H1 (cell line): ENCODE measurements around the gene MTTP. TPM values are rescaled to one million over a fixed set of nuclear protein-coding genes. Genes with fewer than 3 reads are reported as not detected.

Experiments
- CTCF ChIA-PET: fragments of 300-600 bp; sonication (Branson Sonifier 250); formaldehyde crosslinking; loops from one replicate; lab custom pipeline; 2021; ENCODE audit not compliant: partially characterized antibody; lab: Charles Lee
- POLR2A ChIA-PET: fragments of 300-600 bp; sonication (Branson Sonifier 250); formaldehyde crosslinking; loops from one replicate; lab custom pipeline; 2021; ENCODE audit warnings: inconsistent platforms; ENCODE audit not compliant: partially characterized antibody; lab: Charles Lee
- DNase-seq, 2 experiments: peaks; one replicate each; pipeline versions ENCODE4 v3.0.0 to v3.0.0-alpha.2; 2010 to 2022; ENCODE audit warnings: low spot score in 2 of 2, low read depth in 1 of 2, mixed read lengths in 1 of 2
- FAIRE-seq: peaks from 2 replicates; lab custom pipeline; 2011; peaks lifted over from hg19 to GRCh38; lab: Jason Lieb, UNC
- H2AFZ ChIP-seq: 2 replicates; pipeline ENCODE4 v1.8.1; 2012; ENCODE audit warnings: low read length, inconsistent platforms
- H2AK5ac ChIP-seq: 2 replicates; pipeline ENCODE4 v1.6.1; 2013; ENCODE audit warnings: low read depth, low read length
- H2BK120ac ChIP-seq: replicated peaks from 2 replicates; pipeline ENCODE3; 2013; ENCODE audit warnings: low read depth, low read length, inconsistent platforms
- H2BK12ac ChIP-seq: 2 replicates; pipeline ENCODE4 v1.6.1; 2013; ENCODE audit warnings: low read depth, low read length
- H2BK15ac ChIP-seq: 2 replicates; pipeline ENCODE4 v1.6.1; 2013; ENCODE audit warnings: low read length
- H2BK20ac ChIP-seq: 2 replicates; pipeline ENCODE4 v1.6.1; 2013; ENCODE audit warnings: low read length
- H2BK5ac ChIP-seq: 2 replicates; pipeline ENCODE4 v1.6.1; 2013; ENCODE audit warnings: low read depth, low read length
- H3K14ac ChIP-seq: 2 replicates; pipeline ENCODE4 v1.6.1; 2013; ENCODE audit warnings: inconsistent platforms; ENCODE audit not compliant: insufficient read length
- H3K18ac ChIP-seq: 2 replicates; pipeline ENCODE4 v1.6.1; 2013; ENCODE audit warnings: low read length; ENCODE audit errors: extremely low read depth
- H3K23ac ChIP-seq: 2 replicates; pipeline ENCODE4 v1.6.1; 2013; ENCODE audit warnings: inconsistent platforms; ENCODE audit not compliant: insufficient read length
- H3K23me2 ChIP-seq: 2 replicates; pipeline ENCODE4 v1.6.1; 2013; ENCODE audit warnings: low read depth, low read length
- H3K27ac ChIP-seq: 2 replicates; pipeline ENCODE4 v1.6.1; 2011; ENCODE audit warnings: low read depth, low read length, inconsistent platforms
- H3K27me3 ChIP-seq, 4 experiments: replicated peaks in 1 of 4; 1 replicate in 1 of 4; 2 replicates in 3 of 4; pipeline versions ENCODE4 v1.6.1 to v1.8.1; 2011 to 2013; ENCODE audit warnings: low read length in 3 of 4, mild to moderate bottlenecking in 3 of 4, inconsistent platforms in 2 of 4, mixed read lengths in 2 of 4, moderate library complexity in 1 of 4; ENCODE audit not compliant: control insufficient read depth in 3 of 4, insufficient read depth in 3 of 4; ENCODE audit errors: extremely low read depth in 1 of 4
- H3K36me3 ChIP-seq, 4 experiments: 2 replicates each; pipeline versions ENCODE4 v1.6.1 to v1.8.1; 2011 to 2013; ENCODE audit warnings: mild to moderate bottlenecking in 4 of 4, low read length in 3 of 4, moderate library complexity in 2 of 4, control low read depth in 1 of 4, inconsistent platforms in 1 of 4; ENCODE audit not compliant: insufficient read depth in 4 of 4, control insufficient read depth in 2 of 4
- H3K4ac ChIP-seq: replicated peaks from 2 replicates; pipeline ENCODE3; 2013; ENCODE audit warnings: low read length, low read depth, mixed read lengths, inconsistent platforms; ENCODE audit not compliant: insufficient read length
- H3K4me1 ChIP-seq, 4 experiments: replicated peaks in 1 of 4; 1 replicate in 1 of 4; 2 replicates in 3 of 4; pipeline versions ENCODE4 v1.6.1 to v1.8.1; 2011 to 2013; ENCODE audit warnings: low read length in 3 of 4, inconsistent platforms in 2 of 4, mixed read lengths in 1 of 4; ENCODE audit not compliant: insufficient read depth in 4 of 4, control insufficient read depth in 3 of 4
- H3K4me2 ChIP-seq, 2 experiments: 2 replicates each; pipeline versions ENCODE4 v1.6.1 to v1.8.1; 2011 to 2013; ENCODE audit warnings: low read depth in 2 of 2, low read length in 2 of 2, control low read depth in 1 of 2, inconsistent platforms in 1 of 2, mild to moderate bottlenecking in 1 of 2; ENCODE audit not compliant: insufficient read depth in 1 of 2
- H3K4me3 ChIP-seq, 4 experiments: fragments of 200-600, 300-600 bp in 1 of 4; sonication (generic), shearing (Covaris generic), sonication (Bioruptor Twin) in 1 of 4; 2 replicates each; pipeline versions ENCODE4 v1.5.1 to v1.8.1; 2011 to 2016; ENCODE audit warnings: low read length in 4 of 4, low read depth in 3 of 4, control low read depth in 2 of 4, inconsistent platforms in 2 of 4, mild to moderate bottlenecking in 2 of 4, mixed read lengths in 1 of 4, moderate library complexity in 1 of 4; ENCODE audit not compliant: insufficient read depth in 2 of 4; ENCODE audit errors: extremely low read depth in 1 of 4
- H3K56ac ChIP-seq: replicated peaks from 2 replicates; pipeline ENCODE3; 2013; ENCODE audit warnings: low read depth, mild to moderate bottlenecking, mixed read lengths, low read length, inconsistent platforms; ENCODE audit not compliant: insufficient read length
- H3K79me1 ChIP-seq: 2 replicates; pipeline ENCODE4 v1.6.1; 2013; ENCODE audit warnings: low read depth, low read length, control low read depth
- H3K79me2 ChIP-seq, 2 experiments: 2 replicates each; pipeline versions ENCODE4 v1.6.1 to v1.8.1; 2012 to 2013; ENCODE audit warnings: low read length in 2 of 2, mild to moderate bottlenecking in 2 of 2, inconsistent platforms in 1 of 2; ENCODE audit not compliant: insufficient read depth in 2 of 2, control insufficient read depth in 1 of 2
- H3K9ac ChIP-seq, 4 experiments: replicated peaks in 1 of 4; 1 replicate in 1 of 4; 2 replicates in 3 of 4; pipeline versions ENCODE4 v1.6.1 to v1.8.1; 2011 to 2013; ENCODE audit warnings: low read depth in 3 of 4, low read length in 3 of 4, control low read depth in 2 of 4, mild to moderate bottlenecking in 2 of 4, moderate library complexity in 2 of 4, inconsistent platforms in 1 of 4; ENCODE audit errors: extremely low read depth in 1 of 4
- H3K9me3 ChIP-seq, 2 experiments: 2 replicates each; pipeline versions ENCODE4 v1.6.1 to v1.8.1; 2012 to 2013; ENCODE audit warnings: mild to moderate bottlenecking in 2 of 2, moderate library complexity in 2 of 2, control low read depth in 1 of 2, inconsistent platforms in 1 of 2, low read depth in 1 of 2, low read length in 1 of 2, mixed read lengths in 1 of 2; ENCODE audit not compliant: insufficient read depth in 2 of 2
- H4K20me1 ChIP-seq, 2 experiments: replicated peaks in 1 of 2; 2 replicates each; pipeline versions ENCODE3 to v1.8.1; 2011 to 2013; ENCODE audit warnings: inconsistent platforms in 2 of 2, low read length in 2 of 2, mild to moderate bottlenecking in 1 of 2; ENCODE audit not compliant: insufficient read depth in 2 of 2, control insufficient read depth in 1 of 2
- H4K5ac ChIP-seq: 2 replicates; pipeline ENCODE4 v1.6.1; 2013; ENCODE audit warnings: low read length, low read depth, mixed read lengths, inconsistent platforms; ENCODE audit not compliant: insufficient read length
- H4K8ac ChIP-seq: 2 replicates; pipeline ENCODE4 v1.8.0; 2013; ENCODE audit warnings: mild to moderate bottlenecking, moderate library complexity, low read length, inconsistent platforms; ENCODE audit not compliant: insufficient read depth; ENCODE audit errors: extremely low read depth
- H4K91ac ChIP-seq: replicated peaks from 2 replicates; pipeline ENCODE3; 2013; ENCODE audit warnings: low read length, mixed read lengths, inconsistent platforms; ENCODE audit not compliant: insufficient read length
- ASH2L ChIP-seq: fragments of 200-600, 300-600 bp; sonication (generic); IDR thresholded peaks from one replicate; pipeline ENCODE4 v1.7.1; 2017; ENCODE audit warnings: low read length
- BACH1 ChIP-seq: IDR thresholded peaks from 2 replicates; pipeline ENCODE4 v1.6.1; 2012; ENCODE audit warnings: low read length, improper control_type of control experiment
- BCL11A ChIP-seq, 2 experiments: IDR thresholded peaks; one replicate each; pipeline ENCODE4 v1.6.1; 2011; ENCODE audit warnings: low read depth in 2 of 2, low read length in 2 of 2, mild to moderate bottlenecking in 2 of 2
- CBX5 ChIP-seq: fragments of 300-800, 300-1000 bp; sonication (generic); IDR thresholded peaks from 2 replicates; pipeline ENCODE4 v1.7.1; 2016; ENCODE audit warnings: antibody characterized with exemption, low read length, low read depth
- CREB1 ChIP-seq: IDR thresholded peaks from 2 replicates; pipeline ENCODE4 v1.6.1; 2012; ENCODE audit warnings: inconsistent platforms
- FOSL1 ChIP-seq: IDR thresholded peaks from 2 replicates; pipeline ENCODE4 v1.6.1; 2011; ENCODE audit warnings: mild to moderate bottlenecking, low read depth, low read length, moderate library complexity; ENCODE audit not compliant: insufficient read depth
- KDM1A ChIP-seq: fragments of 200-600, 300-600 bp; sonication (generic); IDR thresholded peaks from 2 replicates; pipeline ENCODE4 v1.7.1; 2016; ENCODE audit warnings: mild to moderate bottlenecking, low read length, borderline replicate concordance
- KDM5A ChIP-seq: fragments of 200-600 bp; IDR thresholded peaks from 2 replicates; pipeline ENCODE4 v1.7.1; 2012; ENCODE audit warnings: mild to moderate bottlenecking, low read length, inconsistent platforms, mixed read lengths
- SP1 ChIP-seq: IDR thresholded peaks from 2 replicates; pipeline ENCODE4 v1.6.1; 2011; ENCODE audit warnings: low read depth, low read length
- SP4 ChIP-seq: IDR thresholded peaks from 2 replicates; pipeline ENCODE4 v1.6.1; 2012; ENCODE audit warnings: low read length, inconsistent platforms
- TAF1 ChIP-seq: IDR thresholded peaks from 2 replicates; pipeline ENCODE4 v1.6.1; 2011; ENCODE audit warnings: mild to moderate bottlenecking, low read depth, low read length
- YY1 ChIP-seq: IDR thresholded peaks from 2 replicates; pipeline ENCODE4 v1.6.1; 2011; ENCODE audit warnings: low read depth, mild to moderate bottlenecking, low read length
- WGBS, 2 experiments: shearing (Covaris generic) in 1 of 2; methylation state at CpG; one replicate each; pipeline versions ENCODE4 v1.1.6 to v1.1.7; 2013 to 2015; ENCODE audit warnings: low lambda C conversion rate in 2 of 2, mixed read lengths in 2 of 2, inconsistent platforms in 1 of 2, low coverage in 1 of 2, missing lambda C conversion rate in 1 of 2; ENCODE audit not compliant: insufficient replicate concordance in 2 of 2, insufficient coverage in 1 of 2, insufficient read length in 1 of 2; ENCODE audit errors: extremely low coverage in 1 of 2, missing lambda C conversion rate in 1 of 2; 5-methylcytosine and 5-hydroxymethylcytosine counted together
- polyA plus RNA-seq, 7 experiments: library from polyadenylated mRNA; depleted of rRNA in 3 of 7; stranded (reverse) in 5 of 7; unstranded in 2 of 7; fragments of >200 nt in 5 of 7; fragments of 200-250 nt in 2 of 7; gene quantifications; 1 replicate in 5 of 7; 2 replicates in 1 of 7; 4 replicates in 1 of 7; pipeline versions ENCODE4 v1.2.1 to v1.2.3, GENCODE V29; 2011 to 2013; ENCODE audit warnings: missing spikeins in 2 of 7, mixed read lengths in 2 of 7
- total RNA-seq: library from RNA; stranded (reverse); fragmentation: NEBNext Ultra II Directional; extraction: Animal tissue kit (Norgen Biotek cat#: 25700); gene quantifications from 2 replicates; pipeline ENCODE4 v1.2.1, GENCODE V29; 2021
- TF ChIP-seq, protein P1 (sequence below): IDR thresholded peaks from 2 replicates; pipeline ENCODE4 v1.6.1; 2012; ENCODE audit warnings: inconsistent platforms
- TF ChIP-seq, protein P2 (sequence below): IDR thresholded peaks from 2 replicates; pipeline ENCODE4 v1.6.1; 2012; ENCODE audit warnings: inconsistent platforms

The MTTP gene
- total and polyA plus RNA-seq, 2 of the 8 experiments (the other 6 are each of a cell fraction or from before 2014, with no cell fraction given), result 0.12 to 0.26 TPM

DNA sequence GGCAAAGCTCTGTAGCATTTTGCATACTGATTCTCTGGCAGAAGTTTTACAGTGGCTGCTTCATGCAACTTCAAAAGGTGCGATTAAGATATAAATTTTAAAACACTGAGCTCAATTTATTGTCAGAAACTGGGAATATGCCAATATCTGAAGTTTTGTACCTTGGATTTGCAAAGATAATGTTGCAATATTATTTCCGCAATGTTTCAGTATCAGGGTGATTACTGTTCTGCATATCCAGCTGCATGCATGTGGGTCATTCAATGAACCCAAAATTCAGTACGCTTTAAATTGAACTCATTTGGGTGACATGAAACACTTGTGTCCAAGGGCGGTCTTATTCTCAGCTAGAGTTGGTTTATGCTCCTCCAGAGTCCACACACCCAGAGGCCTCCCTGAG is 37.0 kb upstream of the MTTP start:
- 94% methylated on average over 4 of the region's 4 CpGs; no CpG with 5 or more reads in 1 of the 2 experiments for WGBS, 2 experiments
- Histone ChIP-seq H3K27ac (no peak overlapping the region), H2BK15ac (no peak overlapping the region), H2AFZ (no peak overlapping the region), H4K91ac (no peak overlapping the region), H3K9me3 (no peaks in the 10 kb centered on the region), H3K9ac (no peak overlapping the region), H2BK120ac (no peak overlapping the region), H2AK5ac (no peak overlapping the region), H3K4me1 (no peaks in the 10 kb centered on the region), H3K27me3 (no peaks in the 10 kb centered on the region), H2BK12ac (no peak overlapping the region), H3K79me2 (no peaks in the 10 kb centered on the region), H4K5ac (no peak overlapping the region), H2BK20ac (no peak overlapping the region), H3K14ac (no peak overlapping the region), H3K56ac (no peak overlapping the region), H3K18ac (no peak overlapping the region), H3K36me3 (no peaks in the 10 kb centered on the region), H2BK5ac (no peak overlapping the region), H3K79me1 (no peaks in the 10 kb centered on the region), H3K4me2 (no peak overlapping the region), H3K23me2 (no peaks in the 10 kb centered on the region), H4K20me1 (no peaks in the 10 kb centered on the region), H3K4me3 (no peak overlapping the region), H4K8ac (no peak overlapping the region), H3K4ac (no peak overlapping the region), H3K23ac (no peak overlapping the region)
- POLR2A ChIA-PET, result no interaction called here
- FAIRE-seq, result no peak
- TF ChIP-seq BCL11A (IDR thresholded peaks at IDR 0.05; ENCODE audit: low read depth in 2 of 2, low read length in 2 of 2), result no peak
- no peak for TF ChIP-seq SP1
- TF ChIP-seq SP4, result no peak
- TF ChIP-seq, protein P1, sequence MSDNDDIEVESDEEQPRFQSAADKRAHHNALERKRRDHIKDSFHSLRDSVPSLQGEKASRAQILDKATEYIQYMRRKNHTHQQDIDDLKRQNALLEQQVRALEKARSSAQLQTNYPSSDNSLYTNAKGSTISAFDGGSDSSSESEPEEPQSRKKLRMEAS, result no peak
- no peak for TF ChIP-seq BACH1
- TF ChIP-seq CBX5, result no peak
- no peak for TF ChIP-seq KDM1A
- no peak for TF ChIP-seq CREB1
- TF ChIP-seq KDM5A, result no peak
- no peak for TF ChIP-seq FOSL1
- TF ChIP-seq, protein P2, sequence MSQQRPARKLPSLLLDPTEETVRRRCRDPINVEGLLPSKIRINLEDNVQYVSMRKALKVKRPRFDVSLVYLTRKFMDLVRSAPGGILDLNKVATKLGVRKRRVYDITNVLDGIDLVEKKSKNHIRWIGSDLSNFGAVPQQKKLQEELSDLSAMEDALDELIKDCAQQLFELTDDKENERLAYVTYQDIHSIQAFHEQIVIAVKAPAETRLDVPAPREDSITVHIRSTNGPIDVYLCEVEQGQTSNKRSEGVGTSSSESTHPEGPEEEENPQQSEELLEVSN, result no peak
- no peak for TF ChIP-seq YY1
- TF ChIP-seq TAF1, result no peak
- no peak for TF ChIP-seq ASH2L
- DNase-seq, result no peak
- CTCF ChIA-PET, result interaction anchor here (0.9 to 3.5 kb wide), 3 partner anchors 15 to 271 kb away, joined by 3 to 16 read pairs (median 3); no protein-coding TSS in a partner anchor
